Gastrocnemius medialis (tissue), 4 donors: ENCODE results near the gene MPPED1.

Experiments
- CTCF ChIP-seq, 5 experiments: fragments of 450-650 bp in 3 of 5; fragments of 200-600 bp in 2 of 5; sonication (generic) in 2 of 5; IDR thresholded peaks in 4 of 5; conservative IDR thresholded peaks in 1 of 5; 1 replicate in 4 of 5; 2 replicates in 1 of 5; pipeline ENCODE4 v1.5.1; 2016 to 2019; ENCODE audit warnings: antibody characterized with exemption in 5 of 5, mild to moderate bottlenecking in 3 of 5, moderate library complexity in 3 of 5
- POLR2A ChIP-seq, 2 donors: fragments of 450-650 bp; IDR thresholded peaks; one replicate each; pipeline ENCODE4 v1.6.1; 2017; ENCODE audit warnings: antibody characterized with exemption in 2 of 2, mild to moderate bottlenecking in 2 of 2, moderate library complexity in 2 of 2

GRCh38 chr22:43554694-43555365, 143.0 kb downstream of the MPPED1 start:
- TF ChIP-seq POLR2A (IDR thresholded peaks at IDR 0.05) = no peak
- no peak for TF ChIP-seq CTCF (IDR thresholded peaks at IDR 0.05 in 4 of 5, conservative IDR thresholded peaks at IDR 0.05 in 1 of 5)
